Adrenal gland (tissue), 12 donors: Measurements from ENCODE around the gene PLAA. TPM values are rescaled to one million over a fixed set of nuclear protein-coding genes. Genes with fewer than 3 reads are reported as not detected.

Source experiments
- DNase-seq, 7 donors: peaks; one replicate each; pipeline ENCODE4 v3.0.0-alpha.2; 2019 to 2020
- H3K27ac ChIP-seq, 5 donors: fragments of 200-600 bp; sonication (generic) in 4 of 5; 1 replicate in 3 of 5; 2 replicates in 2 of 5; pipeline versions ENCODE4 v1.5.1 to v1.8.0; 2016 to 2020; ENCODE audit warnings: mild to moderate bottlenecking in 1 of 5
- H3K27me3 ChIP-seq: fragments of 200-600 bp; 2 replicates; pipeline ENCODE4 v1.8.0; 2021
- H3K36me3 ChIP-seq, 2 donors: fragments of 200-600 bp; replicated peaks in 1 of 2; 1 replicate in 1 of 2; 2 replicates in 1 of 2; pipeline versions ENCODE4 v1.5.1 to v1.8.0; 2018 to 2022
- H3K4me1 ChIP-seq, 2 donors: fragments of 200-600 bp; replicated peaks in 1 of 2; 1 replicate in 1 of 2; 2 replicates in 1 of 2; pipeline versions ENCODE4 v1.5.1 to v1.8.0; 2018 to 2021
- H3K4me3 ChIP-seq, 4 donors: fragments of 200-600 bp; sonication (generic) in 3 of 4; one replicate each; pipeline ENCODE4 v1.5.1; 2016 to 2018
- H3K9me3 ChIP-seq, 3 donors: fragments of 200-600 bp; sonication (generic) in 1 of 3; replicated peaks in 1 of 3; 1 replicate in 2 of 3; 2 replicates in 1 of 3; pipeline versions ENCODE4 v1.5.1 to v1.8.0; 2016 to 2021
- CTCF ChIP-seq, 6 experiments: fragments of 450-650 bp in 4 of 6; fragments of 200-600 bp in 2 of 6; sonication (generic) in 1 of 6; IDR thresholded peaks; 1 replicate in 5 of 6; 2 replicates in 1 of 6; pipeline versions ENCODE4 v1.5.1 to v1.8.0; 2016 to 2021; ENCODE audit warnings: antibody characterized with exemption in 6 of 6, mild to moderate bottlenecking in 2 of 6, moderate library complexity in 1 of 6
- POLR2A ChIP-seq, 2 donors: fragments of 450-650 bp; IDR thresholded peaks; one replicate each; pipeline ENCODE4 v1.6.1; 2017; ENCODE audit warnings: antibody characterized with exemption in 2 of 2, mild to moderate bottlenecking in 2 of 2, moderate library complexity in 1 of 2
- WGBS, 4 donors: extraction: QIAGEN DNeasy Blood & Tissue Kit in 2 of 4; methylation state at CpG; one replicate each; pipeline versions ENCODE4 v1.1.5 to v1.1.7; 2013 to 2017; 5-methylcytosine and 5-hydroxymethylcytosine counted together
- intact Hi-C, 2 donors: fragments of 100-400 bp; cut with DNase I; formaldehyde crosslinking; loops; one replicate each; pipeline versions ENCODE4 v1.14.1 to v1.15.0; 2022 to 2023
- polyA plus RNA-seq, 3 donors: library from polyadenylated mRNA; stranded (reverse); fragments of 200-250 nt in 2 of 3; fragments of 350-450 nt in 1 of 3; fragmentation: Illumina TruSeq in 1 of 3; extraction: RNeasy Lipid Tissue Mini Kit (QIAGEN cat#74804) in 1 of 3; gene quantifications; one replicate each; pipeline ENCODE4 v1.2.3, GENCODE V29; 2013 to 2014
- total RNA-seq, 9 donors: library from RNA; depleted of rRNA in 4 of 9; stranded (reverse); fragments of >200 nt in 4 of 9; fragments of 120-200 nt in 1 of 9; fragmentation: NEBNext Ultra II Directional in 1 of 9; extraction: Animal tissue kit (Norgen Biotek cat#: 25700) in 1 of 9; gene quantifications; one replicate each; pipeline versions ENCODE4 v1.1.0 to v1.2.4, GENCODE V29; 2013 to 2023
- donor health status: healthy with polysubstance abuse.
- donor health status: Bipolar disorder and iron deficiency.
- donor health status: DM: yes; HTN: yes; CAD: no.
- donor health status: DM: no; HTN: no; CAD: no.
- donor health status: DM: no; HTN: no; CAD: no.
- donor health status: DM: yes; HTN: yes; CAD: no.

The PLAA gene
- total and polyA plus RNA-seq, 12 donors, result 12.8 to 89.8 (median 37.8) TPM

- intact Hi-C loops, result no loop called here
- no peak overlapping the region for H3K4me3 ChIP-seq
- no peak for DNase-seq
- WGBS, 4 donors, result 91 to 100% (median 95%) methylated on average over 2 of the region's 2 CpGs
- H3K27me3 ChIP-seq, result no peaks in the 10 kb centered on the region
- TF ChIP-seq POLR2A (IDR thresholded peaks at IDR 0.05) (no peak), CTCF (IDR thresholded peaks at IDR 0.05) (no peak)
- no peaks in the 10 kb centered on the region for H3K9me3 ChIP-seq
- peaks cover 0 to 42% of the 10 kb centered on the region in 2 donors for H3K36me3 ChIP-seq
- peaks cover 3 to 10% of the 10 kb centered on the region in 2 donors for H3K4me1 ChIP-seq
- no peak overlapping the region for H3K27ac ChIP-seq
Measured at GRCh38 chr9:26913138-26913668, 33.8 kb downstream of the PLAA start.

- no peaks in the 10 kb centered on the region for H3K9me3 ChIP-seq
- H3K27ac ChIP-seq, result peak overlapping the region in 4 of 5 donors; percentile 33 to 62 (median 50)
- TF ChIP-seq POLR2A (IDR thresholded peaks at IDR 0.05) (no peak), CTCF (IDR thresholded peaks at IDR 0.05) (no peak)
- 44 to 51% (median 48%) methylated on average over 1 of the region's 1 CpG for WGBS, 4 donors
- peaks cover 15 to 29% of the 10 kb centered on the region in 2 donors for H3K4me1 ChIP-seq
- H3K4me3 ChIP-seq, result no peak overlapping the region
- peaks cover 0 to 18% of the 10 kb centered on the region in 2 donors for H3K36me3 ChIP-seq
- no peak for DNase-seq
- intact Hi-C loops, result no loop called here
- no peaks in the 10 kb centered on the region for H3K27me3 ChIP-seq
Measured at GRCh38 chr9:26904671-26905070, 42.4 kb downstream of the PLAA start.

GRCh38 chr9:26904070-26904469, 43.0 kb downstream of the PLAA start:
- intact Hi-C loops, result no loop called here
- Histone ChIP-seq H3K27me3 (no peaks in the 10 kb centered on the region), H3K36me3 (peaks cover 0 to 16% of the 10 kb centered on the region in 2 donors), H3K4me1 (peaks cover 15 to 29% of the 10 kb centered on the region in 2 donors), H3K9me3 (no peaks in the 10 kb centered on the region), H3K27ac (peak overlapping the region; percentile 15 to 62 (median 50)), H3K4me3 (no peak overlapping the region)
- TF ChIP-seq POLR2A (IDR thresholded peaks at IDR 0.05) (no peak), CTCF (IDR thresholded peaks at IDR 0.05) (no peak)
- DNase-seq, result no peak
- whole genome bisulfite sequencing, 4 donors, result 28 to 31% (median 29%) methylated on average over 3 of the region's 3 CpGs

GRCh38 chr9:26893030-26893676, 53.9 kb downstream of the PLAA start:
- Histone ChIP-seq H3K36me3 (no peaks in the 10 kb centered on the region), H3K27ac (peak overlapping the region in 4 of 5 donors; percentile 88 to 98 (median 96)), H3K9me3 (no peaks in the 10 kb centered on the region), H3K27me3 (no peaks in the 10 kb centered on the region), H3K4me1 (peaks cover 17 to 39% of the 10 kb centered on the region in 2 donors), H3K4me3 (peak overlapping the region in 3 of 4 donors; percentile 17 to 85 (median 81))
- WGBS, 4 donors, result 15 to 25% (median 20%) methylated on average over 7 of the region's 7 CpGs
- intact Hi-C loops, result loop anchor here in 1 of 2 donors (10.0 kb wide), 1 partner anchor 52 kb away; the partner anchor contains the start of gene PLAA
- TF ChIP-seq CTCF (IDR thresholded peaks at IDR 0.05) (no peak), POLR2A (IDR thresholded peaks at IDR 0.05) (no peak)
- no peak for DNase-seq
